HUDEP-2 (cell line): ENCODE data around the gene GPRASP2.
"Not testable (repeated sequence)": the region's sequence is repeated elsewhere in the genome, so short reads cannot be mapped to it uniquely, and the experiment has no call there.

Experiments used
- DNase-seq, 76 experiments: peaks; one replicate each; lab custom pipeline; 2025; ENCODE audit not compliant: unreplicated experiment in 76 of 76; lab: John Stamatoyannopoulos, UW

The GPRASP2 gene

GRCh38 chrX:102712216-102712966 is at the start of gene GPRASP2:
Gene GPRASP2, plus strand, starts transcription at chrX:102712448. Its CDS starts 2,422 bp downstream, at chrX:102714870.
- peak in 10 of 76 experiments; percentile 0 to 20 (median 4) for DNase-seq

DNA sequence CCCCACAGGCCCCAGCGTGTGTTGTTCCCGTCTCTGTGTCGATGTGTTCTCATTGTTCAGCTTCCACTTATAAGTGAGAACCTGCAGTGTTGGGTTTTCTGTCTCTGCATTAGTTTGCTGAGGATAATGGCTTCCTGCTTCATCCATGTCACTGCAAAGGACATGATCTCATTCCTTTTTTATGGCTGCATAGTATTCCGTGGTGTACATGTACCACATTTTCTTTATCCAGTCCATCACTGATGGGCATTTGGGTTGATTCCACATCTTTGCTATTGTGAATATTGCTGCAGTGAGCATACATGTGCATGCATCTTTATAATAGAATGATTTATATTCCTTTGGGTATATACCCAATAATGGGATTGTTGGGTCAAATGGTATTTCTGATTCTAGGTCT is 48.4 kb upstream of the GPRASP2 start:
- not testable (repeated sequence) for DNase-seq

- not testable (repeated sequence) for DNase-seq
These were observed 45.2 kb upstream of the GPRASP2 start for GRCh38 chrX:102667034-102667433.

GRCh38 chrX:102669526-102669925 is 42.7 kb upstream of the GPRASP2 start:
- DNase-seq, result no peak

GRCh38 chrX:102672856-102673255 is 39.4 kb upstream of the GPRASP2 start:
- no peak for DNase-seq

DNA sequence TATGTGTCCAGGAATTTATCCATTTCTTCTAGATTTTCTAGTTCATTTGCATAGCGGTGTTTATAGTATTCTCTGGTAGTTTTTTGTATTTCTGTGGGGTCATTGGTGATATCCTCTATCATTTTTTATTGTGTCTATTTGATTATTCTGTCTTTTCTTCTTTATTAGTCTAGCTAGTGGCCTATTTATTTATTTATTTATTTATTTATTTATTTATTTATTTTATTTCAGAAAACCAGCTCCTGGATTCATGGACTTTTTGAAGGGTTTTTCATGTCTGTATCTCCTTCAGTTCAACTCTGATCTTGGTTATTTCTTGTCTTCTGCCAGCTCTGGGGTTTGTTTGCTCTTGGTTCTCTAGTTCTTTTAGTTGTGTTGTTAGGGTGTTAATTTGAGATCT is 34.8 kb upstream of the GPRASP2 start:
- not testable (repeated sequence) for DNase-seq

DNA sequence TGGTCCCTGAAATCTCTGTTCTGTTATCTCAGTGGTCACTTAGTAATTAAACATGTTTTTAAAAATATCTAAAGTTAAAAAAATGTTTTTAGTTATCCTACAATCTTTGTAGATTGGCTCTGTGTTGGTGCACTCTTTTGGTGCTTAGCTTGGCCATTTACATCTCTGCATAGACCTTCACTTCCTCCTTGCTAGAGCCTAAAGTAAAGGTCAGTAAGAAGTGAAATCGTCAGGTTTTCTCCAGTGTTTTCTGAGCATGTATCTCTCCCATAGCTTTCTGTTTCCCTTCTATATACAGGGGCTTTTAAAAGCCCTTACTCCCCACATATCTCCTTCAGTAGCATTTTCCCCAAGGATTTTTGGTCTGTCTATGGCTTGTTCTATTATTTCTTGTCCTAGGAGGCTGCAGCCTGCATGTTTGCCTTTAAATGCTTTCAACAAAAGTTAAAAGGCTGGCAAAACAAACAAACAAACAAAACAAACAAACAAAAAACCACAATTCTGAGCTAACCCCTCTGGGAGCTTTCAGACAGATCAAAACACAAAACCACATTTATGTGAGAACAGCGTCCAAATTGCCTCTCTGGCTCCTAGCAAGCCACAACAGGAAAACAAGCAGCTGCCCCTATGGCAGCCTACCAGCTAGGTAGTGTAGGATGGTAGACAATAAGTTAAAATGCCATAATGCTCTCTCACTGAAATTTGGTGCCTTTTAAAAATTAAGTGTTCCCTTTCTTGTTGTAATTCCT is 27.3 kb upstream of the GPRASP2 start:
- DNase-seq, result no peak

GRCh38 chrX:102694749-102695148 is 17.5 kb upstream of the GPRASP2 start:
- no peak for DNase-seq

GRCh38 chrX:102696306-102696705 is 15.9 kb upstream of the GPRASP2 start:
- no peak for DNase-seq

DNA sequence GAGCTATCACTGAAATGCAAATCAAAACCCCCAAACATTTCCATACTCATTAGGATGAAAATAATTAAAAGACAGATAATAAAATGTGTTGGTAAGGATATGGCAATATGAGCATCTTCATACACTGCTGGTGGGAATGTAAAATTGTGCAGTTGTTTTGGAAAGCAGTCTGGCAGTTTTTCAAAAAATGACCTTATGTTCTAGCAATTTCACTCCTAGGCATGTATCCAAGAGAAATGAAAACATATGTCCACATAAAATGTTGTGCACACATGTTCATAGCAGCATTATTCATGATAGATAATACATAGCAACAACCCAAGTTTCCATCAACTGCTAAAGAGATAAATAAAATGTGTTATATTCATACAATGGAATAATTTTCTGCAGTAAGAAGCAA is 14.8 kb upstream of the GPRASP2 start:
- no peak for DNase-seq

GRCh38 chrX:102708900-102709299 is 3.3 kb upstream of the GPRASP2 start:
- DNase-seq, result no peak

- DNase-seq, result no peak
These were observed 404 bp upstream of the GPRASP2 start for GRCh38 chrX:102711872-102712215.

DNA sequence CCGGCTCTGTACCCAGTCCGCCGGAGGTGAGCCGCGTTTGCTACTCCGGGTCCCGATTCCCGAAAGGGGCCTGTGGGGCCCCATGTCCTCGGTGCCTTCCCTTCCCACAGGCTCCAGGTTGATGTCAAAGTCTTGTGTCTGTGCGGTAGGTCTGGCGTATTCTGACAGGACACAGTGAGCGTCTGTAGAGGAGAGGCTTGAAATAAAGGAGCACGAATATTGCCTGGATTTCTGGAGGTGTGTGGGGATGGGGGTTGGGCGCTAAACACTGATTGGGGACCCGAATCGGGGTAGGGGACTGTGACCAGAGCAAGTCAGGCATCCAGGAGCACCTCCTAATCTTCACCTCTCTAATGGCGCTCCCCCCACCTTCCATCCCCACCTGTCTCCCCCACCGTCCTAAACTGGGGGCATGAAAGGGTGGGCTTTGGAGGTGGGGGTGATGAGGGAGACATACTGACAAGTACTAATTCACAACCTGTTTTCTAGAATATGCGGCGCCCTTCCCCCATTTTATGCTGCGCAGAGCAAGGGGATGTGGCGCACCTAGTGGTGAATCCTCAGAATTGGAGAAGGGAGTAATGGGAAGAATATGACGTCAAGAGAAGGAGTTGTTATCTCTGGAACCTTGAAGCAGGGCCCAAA is 855 bp downstream of the GPRASP2 start:
- peak in 20 of 76 experiments; percentile 0 to 25 (median 2) for DNase-seq

- DNase-seq, result no peak
These were observed 2.7 kb downstream of the GPRASP2 start for GRCh38 chrX:102714994-102715393.

DNA sequence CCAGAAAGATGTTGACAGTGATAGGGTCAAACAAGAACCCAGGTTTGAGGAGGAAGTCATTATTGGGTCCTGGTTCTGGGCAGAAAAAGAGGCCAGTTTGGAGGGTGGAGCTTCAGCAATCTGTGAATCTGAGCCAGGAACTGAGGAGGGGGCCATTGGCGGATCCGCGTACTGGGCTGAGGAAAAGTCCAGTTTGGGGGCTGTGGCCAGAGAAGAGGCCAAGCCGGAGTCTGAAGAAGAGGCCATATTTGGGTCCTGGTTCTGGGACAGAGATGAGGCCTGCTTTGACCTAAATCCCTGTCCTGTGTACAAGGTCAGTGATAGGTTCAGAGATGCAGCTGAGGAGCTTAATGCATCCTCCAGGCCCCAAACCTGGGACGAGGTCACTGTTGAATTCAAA is 3.7 kb downstream of the GPRASP2 start:
- DNase-seq, result no peak

- DNase-seq, result peak in 61 of 76 experiments; percentile 0 to 71 (median 43)
These were observed 8.3 kb downstream of the GPRASP2 start, which contains the start of gene GPRASP3 for GRCh38 chrX:102720237-102721168. Gene GPRASP3, plus strand, starts transcription at chrX:102720743. Its CDS starts 28,253 bp downstream, at chrX:102748996.

DNA sequence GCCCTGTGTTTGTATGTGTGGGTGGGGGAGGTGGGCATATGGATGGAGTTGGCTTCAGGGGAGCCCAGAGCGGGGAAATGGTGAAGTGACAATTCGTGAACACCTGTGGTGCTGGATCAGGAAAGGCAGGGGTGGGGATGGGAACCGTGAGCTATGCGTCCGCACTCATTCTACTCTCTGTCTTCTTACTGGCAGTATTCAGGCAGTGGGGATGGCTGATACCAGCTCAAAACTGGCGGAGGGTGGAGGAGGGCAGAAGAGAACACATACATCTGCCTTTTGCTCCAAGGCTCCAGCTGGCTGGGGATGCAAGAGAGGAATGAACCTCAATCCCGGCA is 8.9 kb downstream of the GPRASP2 start:
- not testable (repeated sequence) for DNase-seq

DNA sequence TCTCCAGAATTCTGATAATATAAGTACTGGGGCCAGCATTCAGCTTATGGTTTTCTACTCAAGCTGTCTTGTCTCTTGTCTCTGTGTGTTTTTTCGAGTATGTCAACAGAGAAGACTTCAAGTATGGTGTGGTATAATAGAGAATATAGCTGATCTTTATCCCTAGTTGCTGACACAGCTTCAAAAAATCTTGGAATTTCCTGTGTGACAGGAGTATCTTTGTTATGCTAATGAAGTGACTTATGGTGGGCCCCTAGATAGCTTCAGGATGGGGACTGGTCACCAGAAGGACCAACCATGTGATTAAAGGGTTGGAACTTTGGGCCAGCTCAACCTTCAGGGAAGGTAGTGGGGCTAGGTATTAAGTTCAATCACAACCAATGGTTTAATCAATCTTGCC is 11.2 kb downstream of the GPRASP2 start:
- DNase-seq, result no peak

GRCh38 chrX:102727761-102728160 is 15.5 kb downstream of the GPRASP2 start:
- no peak for DNase-seq

GRCh38 chrX:102728646-102729045 is 16.4 kb downstream of the GPRASP2 start:
- DNase-seq, result no peak
